ENCODE measurements around the gene TADA3. TPM values are rescaled to one million over a fixed set of nuclear protein-coding genes. Genes with fewer than 3 reads are reported as not detected.
A peak's percentile ranks its signal among the peaks of the same experiment; 100 is the strongest.

TADA3 gene
- total and polyA plus RNA-seq, 2 of the 4 experiments (the other 2 are of a cell fraction), result 68.0 to 83.0 TPM

DNA sequence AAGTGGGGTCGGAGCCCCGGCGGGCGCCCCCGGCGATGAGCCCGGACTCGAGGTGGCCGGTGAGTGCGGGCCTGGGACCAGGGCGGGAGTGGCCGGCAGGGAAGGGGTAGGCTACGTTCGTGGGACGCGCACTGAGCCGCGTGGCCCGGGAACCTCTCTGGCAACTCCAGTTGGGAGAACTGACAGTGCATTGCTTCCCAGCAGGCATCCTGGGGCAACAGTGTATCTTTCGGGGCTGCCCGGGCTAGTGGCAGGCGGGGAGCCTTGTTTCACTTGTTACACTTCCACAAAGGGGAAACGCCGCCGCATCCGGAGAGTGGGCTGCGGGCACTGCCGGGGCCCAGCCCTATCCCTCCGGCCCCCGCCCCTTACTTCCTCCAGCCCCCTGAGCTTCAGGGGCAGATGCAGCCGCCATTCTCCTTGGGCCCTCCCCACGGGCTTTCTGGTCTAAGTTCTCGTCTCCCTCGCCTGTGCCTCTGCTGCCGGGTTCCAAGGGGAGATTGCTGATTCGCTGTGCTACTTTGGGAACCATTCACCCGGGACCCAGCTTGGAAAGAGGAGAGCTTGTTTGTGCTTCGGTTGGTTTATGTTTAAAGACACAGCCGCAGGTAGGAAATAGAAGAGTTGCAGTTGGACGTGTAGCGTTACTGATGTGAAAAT, 60.1 kb downstream of the TADA3 start:
- dilution Hi-C loops (cut with HindIII; ENCODE audit: low sequenced_read_pairs, unreplicated experiment), result no loop called here
- H3K36me3 ChIP-seq (ENCODE audit: control insufficient read depth, insufficient read depth, low read length), result peaks cover 16% of the 10 kb centered on the region
- peaks cover 10% of the 10 kb centered on the region; the same call in 1 of the 2 replicates for H3K9me1 ChIP-seq (ENCODE audit: insufficient read depth, low read length)
- H3K4me3 ChIP-seq (ENCODE audit: insufficient read depth, low read depth, low read length), result peak overlapping the region; percentile 94
- no peak for DNase-seq
- no peak overlapping the region for H2BK5ac ChIP-seq (ENCODE audit: low read depth, low read length, poor library complexity, severe bottlenecking)
- no peaks in the 10 kb centered on the region for H3K9me3 ChIP-seq (ENCODE audit: control insufficient read depth, insufficient read depth, low read length)
- no peak overlapping the region for H2BK120ac ChIP-seq (ENCODE audit: low read depth, low read length)
- H3K23ac ChIP-seq (ENCODE audit: low read depth, low read length), result peak overlapping the region; percentile 26
- H2AFZ ChIP-seq (replicated peaks; ENCODE audit: low read length, poor library complexity), result peak overlapping the region; percentile 100
- peaks cover 28% of the 10 kb centered on the region for H4K20me1 ChIP-seq (ENCODE audit: insufficient read depth, low read length)
- H3K4ac ChIP-seq (ENCODE audit: low read depth, low read length), result peak overlapping the region; percentile 60
- H4K5ac ChIP-seq (ENCODE audit: low read depth, low read length), result no peak overlapping the region
- TF ChIP-seq CEBPB (IDR thresholded peaks at IDR 0.05; ENCODE audit: low read depth, low read length) (no peak), RCOR1 (IDR thresholded peaks at IDR 0.05; ENCODE audit: insufficient replicate concordance, low read length) (no peak), MXI1 (IDR thresholded peaks at IDR 0.05; ENCODE audit: borderline replicate concordance, low read depth, low read length) (peak; percentile 81), SMC3 (IDR thresholded peaks at IDR 0.05; ENCODE audit: low read depth, low read length) (no peak)
- TF ChIP-seq, protein P1, sequence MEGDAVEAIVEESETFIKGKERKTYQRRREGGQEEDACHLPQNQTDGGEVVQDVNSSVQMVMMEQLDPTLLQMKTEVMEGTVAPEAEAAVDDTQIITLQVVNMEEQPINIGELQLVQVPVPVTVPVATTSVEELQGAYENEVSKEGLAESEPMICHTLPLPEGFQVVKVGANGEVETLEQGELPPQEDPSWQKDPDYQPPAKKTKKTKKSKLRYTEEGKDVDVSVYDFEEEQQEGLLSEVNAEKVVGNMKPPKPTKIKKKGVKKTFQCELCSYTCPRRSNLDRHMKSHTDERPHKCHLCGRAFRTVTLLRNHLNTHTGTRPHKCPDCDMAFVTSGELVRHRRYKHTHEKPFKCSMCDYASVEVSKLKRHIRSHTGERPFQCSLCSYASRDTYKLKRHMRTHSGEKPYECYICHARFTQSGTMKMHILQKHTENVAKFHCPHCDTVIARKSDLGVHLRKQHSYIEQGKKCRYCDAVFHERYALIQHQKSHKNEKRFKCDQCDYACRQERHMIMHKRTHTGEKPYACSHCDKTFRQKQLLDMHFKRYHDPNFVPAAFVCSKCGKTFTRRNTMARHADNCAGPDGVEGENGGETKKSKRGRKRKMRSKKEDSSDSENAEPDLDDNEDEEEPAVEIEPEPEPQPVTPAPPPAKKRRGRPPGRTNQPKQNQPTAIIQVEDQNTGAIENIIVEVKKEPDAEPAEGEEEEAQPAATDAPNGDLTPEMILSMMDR (conservative IDR thresholded peaks at IDR 0.05; ENCODE audit: low read depth, low read length), result no peak
- ATAC-seq (ENCODE audit: low read depth), result no peak
- peak overlapping the region; percentile 65; the same call in 1 of the 2 replicates for H3K56ac ChIP-seq (ENCODE audit: extremely low read depth, insufficient read depth, low read length)
- H3K4me2 ChIP-seq (ENCODE audit: low read depth, low read length), result peak overlapping the region; percentile 90
- 1% methylated on average over 21 of the region's 41 CpGs; no CpG with 5 or more reads in 1 of the 2 experiments for WGBS, 2 experiments (ENCODE audit: extremely low coverage in 2 of 2, insufficient read length in 1 of 2)
- POLR2A ChIA-PET (ENCODE audit: unreplicated experiment), result interaction anchor here (1.1 kb wide), 1 partner anchor 17 kb away, joined by 5 read pairs; the partner anchor contains the start of gene OGG1
- intact Hi-C loops (cut with micrococcal nuclease), result loop anchor here (5.0 kb wide), 1 partner anchor 60 kb away; the partner anchor contains the start of genes ARPC4 and TADA3
- peaks cover 8% of the 10 kb centered on the region; the same call in 1 of the 2 replicates for H3K4me1 ChIP-seq (ENCODE audit: control insufficient read depth, insufficient read depth, low read length)
- no TSS peak for BruUV-seq (replicated peaks)
- peak overlapping the region; percentile 100 for H3K9ac ChIP-seq (ENCODE audit: low read depth, low read length)
- no peak overlapping the region for H4K91ac ChIP-seq (ENCODE audit: insufficient read depth, low read depth, low read length)
- no peak overlapping the region for H2BK15ac ChIP-seq (ENCODE audit: low read depth, low read length)
- H2BK20ac ChIP-seq (ENCODE audit: low read depth, low read length), result no peak overlapping the region
- peak overlapping the region; percentile 71; the same call in 1 of the 2 replicates for H2AK5ac ChIP-seq (ENCODE audit: low read depth, low read length)
- H3K14ac ChIP-seq (replicated peaks; ENCODE audit: low read depth, low read length), result 0 out of 2 replicates have a peak overlapping the region, but pooled peaks have one; percentile 53
- peak overlapping the region; percentile 92 for H2AK9ac ChIP-seq (replicated peaks; ENCODE audit: low read depth, low read length, poor library complexity)
- peak overlapping the region; percentile 100 for H3K27ac ChIP-seq (ENCODE audit: insufficient read depth, low read length)
- CTCF ChIA-PET, result no interaction called here
- no peak overlapping the region for H3K18ac ChIP-seq (ENCODE audit: low read depth, low read length)
- H4K8ac ChIP-seq (ENCODE audit: low read depth in 2 of 2, low read length in 2 of 2), result peak overlapping the region in 1 of 2 experiments; percentile 100; a peak in 2 of 4 replicates
- H3K27me3 ChIP-seq (ENCODE audit: control insufficient read depth, insufficient read depth, low read length), result no peaks in the 10 kb centered on the region
- H3K79me1 ChIP-seq (ENCODE audit: low read depth in 1 of 2, low read length in 2 of 2), result peaks cover 14 to 43% of the 10 kb centered on the region in 2 experiments
- in situ Hi-C loops (cut with MboI; ENCODE audit: low sequenced_read_pairs), result no loop called here

Data from IMR-90 (cell line).